PFSK-1 (cell line): Measurements from ENCODE around the gene SLC8A1.

ENCODE experiments used
- FOXP2 ChIP-seq: optimal IDR thresholded peaks from 2 replicates; pipeline ENCODE3; 2011; ENCODE audit warnings: borderline replicate concordance, control low read depth, inconsistent platforms; ENCODE audit not compliant: insufficient read depth; ENCODE audit errors: extremely low read length, extremely low read depth
- POLR2AphosphoS5 ChIP-seq: IDR thresholded peaks from 2 replicates; pipeline ENCODE4 v1.6.1; 2012; ENCODE audit warnings: low read depth, mild to moderate bottlenecking, control low read depth, low read length, moderate library complexity
- SIN3A ChIP-seq: IDR thresholded peaks from 2 replicates; pipeline ENCODE4 v1.6.1; 2012; ENCODE audit warnings: mild to moderate bottlenecking, low read length, moderate library complexity, borderline replicate concordance; ENCODE audit not compliant: insufficient read depth
- TAF1 ChIP-seq: IDR thresholded peaks from 2 replicates; pipeline ENCODE4 v1.6.1; 2012; ENCODE audit warnings: low read length, control low read depth, borderline replicate concordance; ENCODE audit not compliant: insufficient read depth
- TF ChIP-seq, protein P1 (sequence below), 2 experiments: IDR thresholded peaks; 2 replicates each; pipeline versions ENCODE4 v1.6.1 to v1.8.0; 2011 to 2012; ENCODE audit warnings: low read depth in 2 of 2, low read length in 2 of 2, control low read depth in 1 of 2, inconsistent platforms in 1 of 2, mild to moderate bottlenecking in 1 of 2, moderate library complexity in 1 of 2; ENCODE audit not compliant: insufficient read depth in 1 of 2

The SLC8A1 gene

GRCh38 chr2:40348038-40348437 lies 103.9 kb downstream of the SLC8A1 start:
- TF ChIP-seq FOXP2 (no peak), TAF1 (no peak), SIN3A (no peak), POLR2AphosphoS5 (no peak)
- TF ChIP-seq, protein P1, sequence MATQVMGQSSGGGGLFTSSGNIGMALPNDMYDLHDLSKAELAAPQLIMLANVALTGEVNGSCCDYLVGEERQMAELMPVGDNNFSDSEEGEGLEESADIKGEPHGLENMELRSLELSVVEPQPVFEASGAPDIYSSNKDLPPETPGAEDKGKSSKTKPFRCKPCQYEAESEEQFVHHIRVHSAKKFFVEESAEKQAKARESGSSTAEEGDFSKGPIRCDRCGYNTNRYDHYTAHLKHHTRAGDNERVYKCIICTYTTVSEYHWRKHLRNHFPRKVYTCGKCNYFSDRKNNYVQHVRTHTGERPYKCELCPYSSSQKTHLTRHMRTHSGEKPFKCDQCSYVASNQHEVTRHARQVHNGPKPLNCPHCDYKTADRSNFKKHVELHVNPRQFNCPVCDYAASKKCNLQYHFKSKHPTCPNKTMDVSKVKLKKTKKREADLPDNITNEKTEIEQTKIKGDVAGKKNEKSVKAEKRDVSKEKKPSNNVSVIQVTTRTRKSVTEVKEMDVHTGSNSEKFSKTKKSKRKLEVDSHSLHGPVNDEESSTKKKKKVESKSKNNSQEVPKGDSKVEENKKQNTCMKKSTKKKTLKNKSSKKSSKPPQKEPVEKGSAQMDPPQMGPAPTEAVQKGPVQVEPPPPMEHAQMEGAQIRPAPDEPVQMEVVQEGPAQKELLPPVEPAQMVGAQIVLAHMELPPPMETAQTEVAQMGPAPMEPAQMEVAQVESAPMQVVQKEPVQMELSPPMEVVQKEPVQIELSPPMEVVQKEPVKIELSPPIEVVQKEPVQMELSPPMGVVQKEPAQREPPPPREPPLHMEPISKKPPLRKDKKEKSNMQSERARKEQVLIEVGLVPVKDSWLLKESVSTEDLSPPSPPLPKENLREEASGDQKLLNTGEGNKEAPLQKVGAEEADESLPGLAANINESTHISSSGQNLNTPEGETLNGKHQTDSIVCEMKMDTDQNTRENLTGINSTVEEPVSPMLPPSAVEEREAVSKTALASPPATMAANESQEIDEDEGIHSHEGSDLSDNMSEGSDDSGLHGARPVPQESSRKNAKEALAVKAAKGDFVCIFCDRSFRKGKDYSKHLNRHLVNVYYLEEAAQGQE (IDR thresholded peaks at IDR 0.05; ENCODE audit: insufficient read depth in 1 of 2, low read depth in 2 of 2, low read length in 2 of 2): no peak

- TF ChIP-seq POLR2AphosphoS5 (no peak), FOXP2 (no peak), TAF1 (no peak), SIN3A (no peak)
- TF ChIP-seq, protein P1 (IDR thresholded peaks at IDR 0.05; ENCODE audit: insufficient read depth in 1 of 2, low read depth in 2 of 2, low read length in 2 of 2): no peak
Observed at GRCh38 chr2:40346535-40347354, 105.1 kb downstream of the SLC8A1 start.

DNA sequence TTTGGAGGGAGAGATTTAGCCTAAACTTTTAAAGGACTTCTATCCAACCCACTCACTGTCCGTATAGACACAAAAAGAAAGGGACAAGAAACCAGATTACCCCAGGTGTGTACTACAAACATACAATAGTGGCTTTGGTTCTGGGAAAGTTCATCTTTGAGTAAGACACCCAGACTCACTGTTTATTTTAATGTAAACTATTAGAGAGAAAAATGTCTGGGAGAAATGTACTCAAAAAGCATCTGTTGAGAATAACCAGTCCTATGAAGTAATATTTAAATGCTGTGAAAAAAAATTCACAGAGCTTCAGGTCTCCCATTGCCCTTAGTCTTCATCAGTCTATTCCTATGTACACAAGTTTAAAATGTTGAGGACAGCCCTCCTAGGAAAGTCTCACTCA lies 107.5 kb downstream of the SLC8A1 start:
- TF ChIP-seq, protein P1 (IDR thresholded peaks at IDR 0.05; ENCODE audit: insufficient read depth in 1 of 2, low read depth in 2 of 2, low read length in 2 of 2): no peak
- TF ChIP-seq POLR2AphosphoS5 (no peak), TAF1 (no peak), FOXP2 (no peak), SIN3A (no peak)

GRCh38 chr2:40343902-40344301 lies 108.0 kb downstream of the SLC8A1 start:
- TF ChIP-seq, protein P1 (IDR thresholded peaks at IDR 0.05; ENCODE audit: insufficient read depth in 1 of 2, low read depth in 2 of 2, low read length in 2 of 2): no peak
- TF ChIP-seq POLR2AphosphoS5 (no peak), FOXP2 (no peak), SIN3A (no peak), TAF1 (no peak)
